GM03348 (cell line): ENCODE results near the gene PSG11.
A peak's percentile ranks its signal among the peaks of the same experiment; 100 is the strongest.
"Not testable (repeated sequence)": the region's sequence is repeated elsewhere in the genome, so short reads cannot be mapped to it uniquely, and the experiment has no call there.

Experiments
- DNase-seq: peaks from one replicate; pipeline ENCODE4 v3.0.0; 2012; ENCODE audit warnings: low spot score

The PSG11 gene

DNA sequence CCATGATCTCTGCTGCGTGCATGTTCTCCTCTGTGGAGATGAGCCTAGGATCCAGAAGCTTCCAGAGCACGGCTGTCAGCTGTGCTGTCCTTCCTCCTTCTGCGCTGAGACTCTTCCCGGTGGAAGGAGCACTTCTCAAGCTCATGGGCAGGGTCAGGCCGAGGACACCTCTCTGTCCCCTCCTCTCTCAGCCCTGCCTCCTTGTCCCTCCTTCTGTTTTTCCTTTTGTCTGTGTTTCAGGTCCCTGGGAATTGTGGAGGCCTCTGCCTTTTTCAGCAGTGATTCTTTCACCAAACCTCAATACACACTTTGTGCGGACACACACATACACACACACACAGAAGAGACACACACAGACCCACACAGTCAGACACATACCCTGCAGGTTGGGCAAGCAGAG, at the start of gene PSG11:
Gene PSG11, minus strand, starts transcription at position 101 of the 400 bp plus-strand sequence. Its CDS starts 97 bp downstream, at position 4.
- not testable (repeated sequence) for DNase-seq

DNA sequence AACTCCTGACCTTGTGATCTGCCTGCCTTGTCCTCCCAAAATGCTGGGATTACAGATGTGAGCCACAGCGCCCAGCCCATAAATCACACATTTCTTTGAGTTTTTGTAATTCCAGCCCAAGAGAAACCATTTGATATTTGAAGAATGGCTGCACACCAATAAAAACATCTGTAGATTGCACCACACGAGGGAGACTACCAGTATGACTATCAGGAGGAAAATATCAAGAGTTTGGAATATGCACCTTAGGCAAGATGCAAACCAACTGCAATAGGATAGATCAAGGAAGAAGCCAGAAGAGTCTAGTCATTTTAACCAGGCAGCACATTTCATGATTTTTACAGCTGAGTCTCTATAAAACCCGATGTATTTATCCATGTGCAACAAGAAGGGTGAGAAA, 36.1 kb upstream of the PSG11 start:
- DNase-seq: not testable (repeated sequence)

DNA sequence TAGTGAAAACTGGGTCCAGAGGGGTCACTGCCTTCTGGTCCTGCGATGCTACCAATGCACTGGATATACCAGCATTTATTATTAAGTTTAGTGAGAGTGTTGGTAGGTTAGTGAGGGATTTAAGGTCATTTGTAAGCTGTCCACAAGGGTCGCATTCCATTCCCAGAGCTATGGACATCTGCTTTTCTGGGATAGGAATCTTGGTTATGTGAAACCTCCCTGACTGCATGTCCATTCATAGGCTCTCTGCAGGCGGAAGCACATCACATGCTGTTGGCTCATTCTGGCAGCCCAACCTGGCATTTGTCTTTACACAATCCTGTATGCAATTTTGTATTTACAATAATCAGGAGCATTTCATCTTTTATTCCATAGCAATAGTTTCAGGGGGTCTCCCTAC, 35.1 kb upstream of the PSG11 start:
- not testable (repeated sequence) for DNase-seq

DNA sequence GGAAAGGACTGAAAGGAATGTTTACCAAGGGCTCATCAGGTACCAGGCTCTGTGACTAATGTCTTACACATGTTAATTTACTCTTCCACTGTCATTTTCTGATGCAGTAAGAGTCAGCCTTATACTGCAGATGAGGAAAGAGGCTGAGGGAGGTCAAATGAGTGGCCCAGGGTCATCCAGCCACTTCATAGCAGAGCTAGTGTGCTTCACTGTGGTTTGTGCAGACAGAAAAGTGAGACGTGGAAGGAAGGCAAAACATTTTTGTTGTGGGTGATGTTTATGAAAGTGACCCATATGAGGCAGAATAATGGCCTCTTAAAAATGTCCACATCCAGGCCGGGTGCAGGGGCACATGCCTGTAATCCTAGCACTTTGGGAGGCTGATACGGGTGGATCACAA, 34.0 kb upstream of the PSG11 start:
- DNase-seq: peak; percentile 6

DNA sequence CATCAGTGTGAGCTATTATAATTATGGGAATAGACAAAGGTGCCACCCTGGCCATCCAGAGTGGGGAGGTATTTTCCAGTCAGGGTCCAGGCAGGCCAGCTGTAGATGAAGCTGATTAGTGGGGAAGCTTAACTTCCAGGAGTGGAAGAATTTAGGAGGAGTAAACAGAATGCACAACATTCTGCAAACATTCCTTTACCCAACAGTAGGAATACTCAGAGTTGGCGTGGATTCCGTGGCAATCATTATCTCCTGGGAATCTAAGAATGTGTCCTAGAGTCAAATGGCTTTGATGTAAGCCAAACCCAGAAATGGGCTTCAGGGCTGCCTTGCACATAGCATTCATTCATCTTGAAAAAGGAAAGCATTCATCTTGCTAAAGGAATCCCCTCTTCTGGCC, 33.2 kb upstream of the PSG11 start:
- DNase-seq: not testable (repeated sequence)

DNA sequence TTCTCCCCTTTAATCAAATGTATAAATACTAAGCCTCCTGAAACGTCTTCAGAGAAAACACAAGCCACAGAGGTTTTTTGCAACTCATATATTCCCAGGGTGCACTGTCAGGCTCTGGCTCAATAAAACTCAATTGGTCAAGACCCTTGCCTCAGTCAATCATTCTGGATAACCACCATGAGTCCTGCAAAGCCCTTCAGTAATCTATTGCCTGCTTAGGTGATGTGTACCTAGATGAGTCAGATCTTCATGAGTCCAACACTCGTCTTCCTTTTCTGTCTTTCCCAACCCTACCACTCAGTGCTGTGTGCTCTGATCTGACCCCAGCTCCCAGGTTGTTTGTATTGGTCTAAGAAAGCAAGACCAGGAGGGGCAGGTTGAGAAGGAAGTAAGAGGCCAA, 32.2 kb upstream of the PSG11 start:
- DNase-seq: not testable (repeated sequence)

DNA sequence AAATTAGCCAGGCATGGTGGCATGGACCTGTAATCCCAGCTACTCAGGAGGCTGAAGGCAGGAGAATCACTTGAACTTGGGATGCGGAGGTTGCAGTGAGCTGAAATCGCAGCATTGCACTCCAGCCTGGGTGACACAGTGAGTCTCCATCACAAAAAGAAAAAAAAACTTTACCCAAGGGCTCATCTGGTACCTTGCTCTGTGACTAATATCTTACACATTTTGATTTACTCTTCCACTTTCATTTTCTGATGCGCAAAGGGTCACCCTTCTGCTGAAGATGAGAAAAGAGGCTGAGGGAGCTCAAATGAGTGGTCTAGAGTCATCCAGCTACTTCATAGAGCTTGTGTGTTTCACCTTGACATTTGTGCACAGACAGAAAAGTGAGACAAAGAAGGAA, 21.7 kb upstream of the PSG11 start:
- not testable (repeated sequence) for DNase-seq

DNA sequence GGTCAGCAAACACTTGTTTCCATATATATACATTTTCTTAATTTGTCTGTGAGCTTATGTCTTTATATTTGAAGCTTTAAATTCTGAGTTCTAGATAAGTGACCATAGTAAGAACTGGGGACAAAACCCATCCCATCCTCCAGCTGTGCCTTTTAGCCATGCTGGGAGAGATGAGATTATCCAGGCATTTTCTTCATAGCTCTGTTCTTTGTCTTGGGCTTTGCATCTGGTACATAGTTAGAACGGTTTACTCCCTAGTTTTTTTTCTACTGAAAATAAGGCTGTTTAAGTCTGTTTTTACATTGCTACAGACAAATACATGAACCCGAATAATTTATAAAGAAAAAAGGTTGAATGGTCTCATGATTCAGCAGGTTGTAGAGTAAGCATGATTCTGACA, 20.3 kb upstream of the PSG11 start:
- not testable (repeated sequence) for DNase-seq

DNA sequence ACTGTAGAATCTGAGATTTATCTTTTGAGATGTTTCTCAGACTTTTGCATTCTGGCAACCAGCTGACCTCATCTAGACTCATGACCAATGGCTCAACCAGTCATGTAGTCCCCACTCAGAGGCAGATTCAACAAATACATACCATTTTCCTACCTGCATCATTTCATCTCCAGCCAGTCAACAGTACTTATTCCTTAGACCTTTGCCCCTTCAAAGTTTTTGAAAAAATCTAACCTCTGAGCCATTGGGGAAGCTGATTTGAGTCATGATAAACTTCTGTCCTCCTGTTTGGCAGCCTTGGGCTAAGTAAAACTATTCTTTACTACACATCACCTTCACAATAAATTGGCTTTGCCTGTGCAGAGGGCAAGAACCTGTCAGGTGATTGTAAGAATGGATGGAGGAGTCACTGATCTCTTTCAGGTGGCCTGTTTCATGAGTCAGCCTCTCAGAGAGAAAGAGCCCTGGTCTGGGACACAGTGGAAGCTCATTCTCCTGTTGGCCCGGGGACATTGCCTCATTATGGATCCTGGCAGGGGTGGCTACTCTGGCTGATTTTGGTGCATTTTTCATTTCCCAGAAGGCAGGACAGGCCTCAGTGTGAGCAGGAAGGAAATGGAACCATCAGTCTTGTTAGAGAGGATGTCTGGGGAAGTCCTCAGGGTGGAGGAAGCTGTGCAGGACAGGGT, 17.4 kb upstream of the PSG11 start:
- DNase-seq: not testable (repeated sequence)

DNA sequence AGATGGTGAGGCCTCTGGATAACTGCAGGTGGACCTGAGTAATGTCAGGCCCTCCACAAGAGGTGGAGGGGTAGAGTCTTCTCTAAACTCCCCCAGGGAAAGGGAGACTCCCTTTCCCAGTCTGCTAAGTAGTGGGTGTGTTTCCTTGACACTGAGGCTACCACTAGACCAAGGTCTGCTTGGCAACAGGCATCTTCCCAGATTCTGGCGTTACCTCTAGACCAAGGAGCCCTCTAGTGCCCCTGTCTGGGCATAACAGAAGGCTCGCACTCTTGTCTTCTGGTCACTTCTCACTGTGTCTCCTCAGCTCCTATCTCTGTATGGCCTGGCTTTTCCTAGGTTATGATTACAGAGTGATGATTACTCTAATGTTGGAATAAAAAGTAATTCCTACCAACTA, 5.4 kb upstream of the PSG11 start:
- peak; percentile 4 for DNase-seq

DNA sequence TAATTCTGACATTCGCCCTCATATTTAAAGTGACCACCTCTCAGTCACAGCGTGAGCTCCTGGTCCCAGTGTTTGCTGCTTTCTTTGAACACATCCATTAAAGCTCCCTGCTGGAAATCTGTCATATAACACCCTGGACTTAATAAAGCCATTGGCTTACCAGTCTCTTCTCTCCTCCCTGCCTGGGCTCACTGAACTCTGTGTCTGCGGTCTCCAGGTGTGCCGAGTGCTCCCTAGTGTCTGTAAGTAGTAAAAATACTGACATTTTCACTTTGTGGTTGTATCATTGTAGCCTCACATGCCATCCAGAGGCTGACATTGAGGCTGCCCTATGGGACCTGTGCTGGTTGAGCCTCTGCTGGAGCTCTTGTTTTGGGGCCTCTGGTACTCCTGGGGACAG, 2.6 kb upstream of the PSG11 start:
- DNase-seq: no peak

DNA sequence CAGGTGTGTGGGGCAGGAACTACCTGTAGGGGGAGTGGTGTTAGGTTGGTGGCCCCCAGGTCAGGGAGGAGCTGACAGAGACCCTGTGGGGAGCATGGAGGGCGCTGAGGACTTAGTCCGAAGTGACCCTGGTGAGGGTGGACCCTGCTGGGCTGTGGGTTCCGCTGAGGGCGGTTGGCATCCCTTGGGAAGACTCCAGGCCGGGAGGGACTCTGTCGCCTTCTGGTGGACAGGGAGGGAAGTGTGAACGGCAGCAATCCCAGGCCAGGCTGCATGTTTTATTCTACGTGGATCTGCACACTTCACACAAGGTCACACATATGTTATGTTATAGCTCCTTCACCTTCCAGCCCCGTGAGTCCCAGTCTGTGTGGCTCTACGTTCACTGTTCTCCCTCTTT, 1.7 kb upstream of the PSG11 start:
- DNase-seq: not testable (repeated sequence)

DNA sequence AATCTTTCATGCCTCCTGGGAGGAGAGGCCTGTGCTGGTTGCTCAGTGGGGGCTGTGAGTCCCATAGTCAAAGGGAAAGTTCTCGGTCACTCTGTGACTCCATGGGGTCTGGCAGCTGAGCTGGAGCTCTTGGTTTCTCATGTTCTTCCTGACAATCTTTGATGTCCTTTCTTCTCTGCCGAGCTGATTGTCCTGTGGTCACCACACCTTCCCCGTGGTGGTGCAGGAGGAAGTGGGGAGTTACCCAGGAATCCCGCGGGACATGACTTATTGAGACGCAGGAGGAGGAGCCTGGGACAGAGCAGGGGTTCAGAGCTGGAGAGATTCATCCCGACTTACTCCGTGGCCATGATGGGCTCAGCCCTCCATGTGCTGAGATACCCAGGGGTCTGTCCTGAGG, 792 bp upstream of the PSG11 start:
- DNase-seq: not testable (repeated sequence)

DNA sequence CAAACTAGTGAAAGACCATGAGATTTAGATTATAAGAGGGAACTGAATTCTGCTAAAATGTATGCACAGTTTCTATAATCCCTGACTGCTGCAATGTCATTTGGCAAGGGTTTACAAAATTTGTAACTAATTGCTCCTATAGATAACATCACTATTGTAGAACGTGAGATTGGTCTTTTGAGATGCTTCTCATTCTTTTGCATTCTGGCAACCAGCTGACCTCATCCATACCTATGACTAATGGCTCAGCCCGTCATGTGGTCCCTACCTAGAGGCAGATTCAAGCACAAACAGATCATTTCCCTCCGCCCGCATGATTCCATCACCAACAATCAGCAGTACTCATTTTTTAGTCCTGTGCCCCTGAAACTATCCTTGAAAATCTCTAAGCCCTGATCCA, 4.2 kb downstream of the PSG11 start:
- peak; percentile 18 for DNase-seq

DNA sequence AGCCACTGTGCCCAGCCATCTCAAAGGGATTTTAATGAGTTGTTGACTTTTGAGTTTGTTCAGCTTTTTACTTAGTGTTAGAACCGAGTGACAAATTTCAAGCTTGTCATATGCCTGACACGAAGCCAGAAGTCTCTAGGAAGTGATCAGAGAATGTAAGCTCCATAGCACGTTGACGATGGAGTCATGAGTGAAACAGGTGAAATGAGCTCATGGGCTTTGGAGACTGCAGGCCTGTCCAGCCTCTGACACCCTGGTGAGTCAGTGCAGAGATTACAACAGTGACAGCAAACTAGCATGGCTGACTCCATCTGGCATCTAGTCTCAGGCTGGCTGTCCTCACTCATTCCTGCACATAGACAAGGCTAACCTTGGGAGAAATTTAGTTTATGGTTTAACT, 4.6 kb downstream of the PSG11 start:
- peak; percentile 66 for DNase-seq

DNA sequence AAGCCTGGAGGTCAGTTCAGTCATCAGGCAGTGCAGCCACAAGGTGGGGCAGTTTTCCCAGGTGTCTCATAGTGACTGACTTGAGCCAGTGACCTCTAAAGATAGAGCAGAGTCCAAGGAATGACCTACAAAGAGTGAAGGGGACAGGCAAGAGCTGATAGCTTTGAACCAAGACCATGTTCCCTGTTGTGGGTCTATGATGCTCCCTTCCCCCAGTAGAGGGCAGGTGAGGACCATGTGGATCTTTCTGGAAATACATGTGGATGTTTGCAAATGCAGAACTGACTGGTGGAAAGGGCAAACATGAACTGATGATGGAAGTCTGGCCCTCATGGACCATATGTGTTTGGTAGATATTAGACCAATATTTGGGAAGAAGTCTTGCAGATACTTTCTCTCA, 6.7 kb downstream of the PSG11 start:
- DNase-seq: not testable (repeated sequence)

DNA sequence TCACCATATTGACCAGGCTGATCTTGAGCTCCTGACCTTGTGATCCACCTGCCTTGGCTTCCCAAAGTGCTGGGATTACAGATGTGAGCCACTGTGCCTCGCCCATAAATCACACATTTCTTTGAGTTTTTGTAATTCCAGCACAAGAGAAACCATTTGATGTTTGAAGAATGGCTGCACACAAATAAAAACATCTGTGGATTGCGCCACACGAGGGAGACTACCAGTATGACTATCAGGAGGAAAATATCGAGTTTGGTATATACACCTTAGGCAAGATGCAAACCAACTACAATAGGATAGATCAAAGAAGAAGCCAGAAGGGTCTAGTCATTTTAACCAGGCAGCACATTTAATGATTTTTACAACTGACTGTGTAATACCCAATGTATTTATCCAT, 20.4 kb downstream of the PSG11 start:
- DNase-seq: not testable (repeated sequence)

DNA sequence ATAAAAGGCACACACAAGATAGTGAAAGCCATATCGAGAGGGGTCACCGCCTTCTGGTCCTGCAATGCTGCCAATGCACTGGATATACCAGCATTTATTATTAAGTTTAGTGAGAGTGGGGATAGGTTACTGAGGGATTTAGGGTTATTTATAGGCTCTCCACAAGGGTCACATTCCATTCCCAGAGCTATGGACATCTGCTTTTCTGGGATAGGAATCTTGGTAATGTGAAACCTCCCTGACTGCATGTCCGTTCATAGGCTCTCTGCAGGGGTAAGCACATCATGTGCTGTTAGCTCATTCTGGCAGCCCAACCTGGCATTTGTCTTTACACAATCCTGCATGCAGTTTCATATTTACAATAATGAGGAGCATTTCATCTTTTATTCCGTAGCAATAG, 21.4 kb downstream of the PSG11 start:
- DNase-seq: not testable (repeated sequence)

DNA sequence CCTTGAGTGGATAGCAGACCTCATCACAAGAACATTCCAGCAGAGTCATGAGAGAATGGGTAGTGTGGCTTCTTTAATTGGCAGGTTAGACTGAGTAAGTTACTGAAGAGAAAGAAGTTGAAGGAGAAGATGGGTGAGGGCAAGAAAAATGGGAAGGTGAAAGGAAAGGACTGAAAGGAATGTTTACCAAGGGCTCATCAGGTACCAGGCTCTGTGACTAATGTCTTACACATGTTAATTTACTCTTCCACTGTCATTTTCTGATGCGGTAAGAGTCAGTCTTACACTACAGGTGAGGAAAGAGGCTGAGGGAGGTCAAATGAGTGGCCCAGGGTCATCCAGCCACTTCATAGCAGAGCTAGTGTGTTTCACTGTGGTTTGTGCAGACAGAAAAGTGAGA, 22.6 kb downstream of the PSG11 start:
- not testable (repeated sequence) for DNase-seq

DNA sequence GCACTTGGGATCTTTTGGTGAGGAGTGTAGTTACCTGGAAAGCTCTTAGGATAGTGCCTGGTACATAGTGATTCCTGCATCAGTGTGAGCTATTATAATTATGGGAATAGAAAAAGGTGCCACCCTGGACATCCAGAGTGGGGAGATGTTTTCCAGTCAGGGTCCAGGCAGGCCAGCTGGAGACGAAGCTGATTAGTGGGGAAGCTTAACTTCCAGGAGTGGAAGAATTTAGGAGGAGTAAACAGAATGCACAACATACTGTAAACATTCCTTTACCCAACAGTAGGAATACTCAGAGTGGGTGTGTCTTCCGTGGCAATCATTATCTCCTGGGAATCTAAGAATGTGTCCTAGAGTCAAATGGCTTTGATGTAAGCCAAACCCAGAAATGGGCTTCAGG, 23.3 kb downstream of the PSG11 start:
- not testable (repeated sequence) for DNase-seq

DNA sequence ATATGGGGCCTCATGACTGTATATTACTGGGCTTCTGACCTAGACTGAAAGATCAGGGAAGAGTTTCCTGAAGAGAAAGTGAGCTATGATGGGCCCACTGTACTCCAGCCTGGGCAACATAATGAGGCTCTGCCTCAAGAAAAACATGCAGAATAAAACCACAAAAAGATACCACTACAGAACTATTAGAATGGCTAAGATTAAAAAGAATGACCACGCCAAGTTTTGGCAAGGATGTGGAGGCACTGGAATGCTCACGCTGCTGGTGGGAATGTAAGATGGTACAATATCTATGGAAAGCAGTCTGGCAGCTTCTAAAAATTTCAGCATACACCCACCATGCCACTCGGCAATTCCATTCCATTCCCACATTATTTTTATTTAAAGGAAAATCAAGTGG, 30.1 kb downstream of the PSG11 start:
- not testable (repeated sequence) for DNase-seq

DNA sequence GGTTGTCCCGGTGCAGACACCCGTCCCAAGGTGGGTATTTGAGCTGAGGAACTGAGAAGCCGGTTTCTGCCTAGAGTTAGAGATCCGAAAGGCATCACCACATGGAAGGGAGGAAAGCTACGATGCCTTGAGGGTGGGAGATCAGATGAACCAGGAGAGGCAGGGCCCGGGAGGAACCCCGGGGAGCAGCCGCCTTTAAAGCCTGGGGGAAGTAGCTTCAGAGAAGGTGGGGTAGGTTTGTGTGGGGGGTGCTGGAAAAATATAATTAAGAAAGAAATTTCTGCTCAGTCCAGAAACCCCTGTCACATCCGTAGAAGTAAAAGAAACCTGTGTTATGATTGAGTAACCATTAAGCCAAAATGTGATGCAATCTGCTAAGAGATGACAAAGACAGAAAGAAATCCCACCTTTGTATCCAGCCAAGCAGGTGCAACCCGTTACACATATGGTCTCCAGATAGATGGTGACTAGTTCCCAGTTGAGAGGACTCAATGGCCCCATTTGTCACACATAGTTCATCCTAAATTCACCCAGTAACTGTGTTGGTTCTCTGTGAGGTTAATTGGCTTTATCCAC, 34.2 kb downstream of the PSG11 start:
- DNase-seq: not testable (repeated sequence)

DNA sequence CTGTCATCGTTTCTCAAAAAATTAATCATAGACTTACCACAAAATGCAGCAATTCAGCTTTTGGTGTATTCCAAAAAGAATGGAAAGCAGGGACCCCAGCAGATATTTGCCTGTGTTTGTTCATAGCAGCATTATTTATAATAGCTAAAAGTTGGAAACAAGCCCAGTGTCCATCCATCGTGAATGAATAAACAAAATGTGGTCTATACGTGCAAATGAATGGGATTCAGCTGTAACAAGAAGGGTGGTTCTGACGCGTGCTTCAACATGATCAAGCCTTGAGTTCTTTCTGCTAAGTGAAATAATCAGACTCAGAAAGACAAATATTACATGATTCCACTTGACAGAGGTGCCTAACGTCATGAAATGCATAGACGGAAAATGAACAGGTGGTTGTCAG, 36.4 kb downstream of the PSG11 start:
- no peak for DNase-seq

DNA sequence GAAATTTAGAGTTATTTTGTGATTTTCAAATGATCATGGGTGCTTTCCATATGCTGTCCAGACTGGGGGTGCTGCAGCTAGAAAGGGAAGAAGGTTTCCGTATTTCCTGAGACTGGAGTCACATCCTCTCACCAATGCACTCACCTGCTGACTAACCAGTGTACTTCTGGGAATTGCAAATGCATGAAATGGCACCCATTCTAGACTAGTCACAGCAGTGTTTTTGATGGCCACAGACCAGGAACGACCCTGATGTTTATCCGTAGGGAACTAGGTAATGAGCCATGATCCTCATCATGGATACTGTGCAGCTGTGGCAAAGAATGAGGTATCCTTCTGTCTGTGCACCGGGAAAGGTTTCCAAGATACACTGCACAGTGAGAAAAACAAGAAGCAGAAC, 37.1 kb downstream of the PSG11 start:
- DNase-seq: not testable (repeated sequence)
